HK-2 (cell line): ENCODE results near the gene PARD3.

ENCODE experiments used
- DNase-seq: peaks from one replicate; pipeline ENCODE4 v3.0.0-alpha.2; 2018; ENCODE audit not compliant: unreplicated experiment

The PARD3 gene

DNA sequence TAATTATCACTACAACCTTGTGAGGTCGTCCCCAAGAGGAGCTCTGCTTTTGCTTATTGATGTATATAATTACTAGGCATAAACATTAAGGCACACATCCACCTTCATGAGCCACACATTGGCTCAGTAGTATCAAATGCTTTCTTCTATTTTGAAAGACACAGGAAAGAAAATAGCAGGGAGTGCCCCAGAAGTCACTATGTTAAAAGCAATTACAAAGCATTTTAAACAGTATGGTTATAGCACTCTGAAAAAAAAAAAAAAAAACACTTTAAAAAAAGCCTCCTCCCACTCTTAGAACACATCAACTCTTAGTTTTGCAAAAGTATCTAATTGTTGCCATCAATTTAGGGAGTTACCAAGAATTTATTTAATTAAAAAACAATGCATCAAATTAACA lies 474.2 kb downstream of the PARD3 start:
- DNase-seq = no peak

DNA sequence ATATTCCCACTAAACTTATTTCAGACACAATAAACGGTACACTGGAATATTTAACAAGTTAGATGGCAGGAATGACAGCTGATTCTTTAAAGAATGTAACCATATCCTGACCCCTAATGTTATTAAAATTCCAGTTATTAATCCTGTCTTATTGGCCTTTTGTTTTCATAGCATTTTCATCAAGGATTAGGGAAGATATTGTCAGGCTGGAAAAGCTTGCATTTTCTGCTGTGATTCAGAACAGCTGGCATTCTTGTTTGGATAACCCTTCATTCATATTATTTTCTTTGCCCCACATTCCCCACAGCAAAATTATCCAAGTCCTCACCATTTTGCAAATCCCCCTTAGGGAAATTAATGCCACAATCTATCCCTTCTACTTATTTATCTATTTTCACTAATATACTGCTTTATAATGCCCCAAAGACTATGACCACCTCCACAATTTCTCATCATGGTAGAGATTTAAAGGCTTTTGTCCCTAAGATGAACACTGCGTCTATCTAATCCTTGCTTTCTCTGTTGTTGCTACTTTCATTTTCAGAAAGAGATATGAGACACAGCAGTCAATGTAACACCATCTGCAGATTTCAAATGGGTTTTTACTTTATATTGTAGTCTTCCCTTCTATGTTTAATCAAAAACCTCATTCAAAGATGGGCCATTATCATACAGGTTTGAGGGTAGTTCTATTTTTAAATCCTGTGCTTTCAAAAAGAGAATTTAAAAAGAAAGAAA lies 475.1 kb downstream of the PARD3 start:
- no peak for DNase-seq

DNA sequence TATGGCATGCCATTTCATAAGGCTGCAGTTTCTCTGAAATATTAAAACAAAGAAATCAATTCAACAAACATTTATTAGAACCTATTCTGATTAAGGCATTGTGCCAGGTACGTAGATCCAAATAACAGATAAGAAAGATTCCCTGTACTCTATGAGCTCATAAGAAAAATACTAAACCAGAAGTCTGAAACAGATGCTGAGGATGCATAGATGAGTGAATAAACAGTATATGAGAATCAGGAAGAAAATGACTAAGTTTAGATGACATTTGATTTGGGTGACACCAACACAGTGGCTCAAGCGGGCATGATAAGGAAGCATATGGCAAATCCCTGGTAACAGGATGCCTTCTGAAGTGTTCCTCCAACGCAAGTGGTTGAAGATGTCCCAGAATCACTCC lies 477.2 kb downstream of the PARD3 start:
- DNase-seq = no peak

DNA sequence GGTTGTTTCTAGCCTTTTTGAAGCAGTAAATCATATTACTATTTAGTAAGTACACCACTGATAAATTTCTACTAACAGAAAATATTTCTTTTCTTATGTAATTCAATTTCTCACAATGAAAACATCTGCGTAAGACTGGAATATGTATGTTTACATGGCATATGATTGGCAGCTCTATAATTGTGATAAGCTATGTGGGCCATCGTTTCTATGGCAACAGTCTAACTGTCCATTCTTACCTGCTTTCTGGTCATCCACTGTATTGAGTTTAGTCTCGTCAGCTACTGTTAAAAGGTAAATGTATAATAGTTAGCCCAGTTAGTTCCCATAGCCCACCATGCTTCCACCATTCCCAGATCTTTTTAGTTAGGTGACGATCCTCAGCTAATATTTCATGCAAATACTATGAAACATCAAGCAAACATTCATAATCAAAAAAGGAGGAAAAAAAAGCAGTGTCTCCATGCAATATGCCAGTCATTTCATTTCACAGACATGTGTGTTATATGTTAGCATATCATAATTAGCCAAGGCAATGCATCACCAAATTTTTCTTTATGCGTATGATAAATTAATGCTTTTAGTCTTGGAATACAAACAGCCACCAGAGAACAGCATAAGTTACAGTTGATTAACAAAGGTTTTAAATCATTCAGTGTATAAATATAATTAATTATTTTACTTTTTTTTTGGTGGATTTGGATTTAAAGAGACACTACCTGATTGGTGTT lies 479.0 kb downstream of the PARD3 start:
- no peak for DNase-seq

- DNase-seq = no peak
Observed at GRCh38 chr10:34334908-34335307, 480.2 kb downstream of the PARD3 start.

- DNase-seq = no peak
Observed at GRCh38 chr10:34333513-34333912, 481.6 kb downstream of the PARD3 start.

GRCh38 chr10:34327184-34327583 lies 487.9 kb downstream of the PARD3 start:
- no peak for DNase-seq

- no peak for DNase-seq
Observed at GRCh38 chr10:34323192-34323591, 491.9 kb downstream of the PARD3 start.

DNA sequence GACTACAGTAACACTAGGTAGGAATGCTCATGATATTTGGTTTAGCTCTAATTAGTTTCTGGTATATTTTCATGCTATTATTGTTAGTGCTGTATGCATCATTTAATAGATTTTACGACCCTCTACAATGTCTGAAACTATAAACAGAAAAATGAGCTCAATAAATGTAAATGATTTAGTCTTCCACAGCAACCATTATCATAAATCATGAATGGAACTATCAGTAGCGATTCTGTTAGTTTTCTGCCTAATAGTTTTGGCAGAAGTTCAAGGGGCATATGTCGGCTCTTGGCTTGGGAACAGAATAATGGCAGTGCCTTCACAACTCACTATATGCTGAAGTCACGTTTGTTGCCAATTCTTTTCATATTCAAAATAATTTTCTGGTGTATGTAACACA lies 494.8 kb downstream of the PARD3 start:
- DNase-seq = no peak

GRCh38 chr10:34319197-34319846 lies 495.8 kb downstream of the PARD3 start:
- DNase-seq = no peak

DNA sequence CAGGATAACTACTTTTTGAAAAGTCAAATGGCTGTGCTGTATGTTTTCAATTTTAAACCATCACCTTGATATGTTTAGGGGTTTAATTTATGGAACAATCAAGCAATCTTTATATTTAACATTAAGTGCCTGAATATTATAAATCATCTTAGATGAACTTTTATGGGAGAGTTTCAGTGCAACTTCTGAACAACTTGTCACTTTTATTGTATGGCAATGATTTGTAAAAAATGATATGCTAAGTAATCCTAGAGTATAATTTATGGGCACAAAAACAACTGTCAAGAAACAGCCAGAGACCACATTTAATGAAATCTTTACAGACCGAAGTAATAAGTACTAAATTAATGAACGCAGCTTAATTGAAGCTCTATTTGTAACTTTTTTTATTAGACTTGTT lies 498.9 kb downstream of the PARD3 start:
- no peak for DNase-seq

DNA sequence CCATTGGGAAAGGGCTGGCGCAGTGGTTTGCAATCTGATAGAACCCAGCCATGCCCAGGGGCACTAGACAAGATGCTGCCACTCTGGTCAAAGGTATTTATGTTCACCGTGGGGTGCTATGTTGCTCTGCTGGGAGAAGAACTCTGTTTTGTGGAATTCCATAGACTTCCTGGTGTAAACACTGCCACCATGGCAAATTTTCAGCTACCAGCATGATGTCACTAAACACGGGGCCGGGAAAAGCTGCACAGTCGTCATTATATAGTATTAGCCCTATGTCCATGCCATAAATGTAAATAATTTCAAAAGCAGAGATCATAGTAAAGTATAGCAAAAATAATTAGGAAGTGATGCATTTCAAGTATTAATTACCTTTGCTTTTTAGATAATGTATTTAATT lies 500.6 kb downstream of the PARD3 start:
- no peak for DNase-seq

DNA sequence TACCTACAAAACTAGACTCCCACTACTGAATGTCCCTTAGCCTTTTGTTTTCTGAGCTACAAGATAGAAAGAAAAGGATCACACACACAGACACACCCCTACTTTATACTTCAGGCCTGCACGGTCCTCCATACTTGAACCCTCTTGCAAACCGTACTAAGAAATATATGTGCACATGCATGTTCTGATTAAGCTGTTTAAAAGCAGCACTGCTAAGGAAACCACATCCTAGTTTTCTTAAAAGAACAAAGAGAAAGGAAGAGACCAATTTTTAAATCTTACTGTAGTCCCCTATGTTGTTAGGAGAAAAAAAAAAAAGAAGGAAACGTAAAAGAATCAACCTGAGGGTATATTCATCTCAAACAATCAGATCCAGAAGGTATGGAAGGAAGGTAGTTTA lies 501.2 kb downstream of the PARD3 start:
- no peak for DNase-seq

DNA sequence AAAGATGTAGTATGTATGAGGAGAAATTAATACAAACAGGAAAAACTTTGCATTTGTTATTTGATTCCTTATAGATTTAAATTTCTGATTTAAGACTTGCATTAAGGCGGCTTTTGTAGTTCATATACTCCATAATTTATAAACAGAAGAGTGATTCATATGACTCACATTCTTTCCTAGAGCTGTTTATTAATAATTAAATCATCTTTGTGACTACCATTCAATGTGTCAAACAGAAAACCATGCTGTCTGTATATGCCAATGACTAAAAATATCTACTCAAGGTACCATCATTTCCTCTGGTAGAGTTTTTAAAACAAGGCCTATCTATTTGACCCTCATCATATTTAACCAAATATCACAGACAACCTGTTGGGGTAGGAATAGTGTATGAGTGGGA lies 501.7 kb downstream of the PARD3 start:
- no peak for DNase-seq

- DNase-seq = no peak
Observed at GRCh38 chr10:34311679-34312078, 503.4 kb downstream of the PARD3 start.

- DNase-seq = no peak
Observed at GRCh38 chr10:34310234-34310633, 504.9 kb downstream of the PARD3 start.

GRCh38 chr10:34305189-34305588 lies 509.9 kb downstream of the PARD3 start:
- no peak for DNase-seq

DNA sequence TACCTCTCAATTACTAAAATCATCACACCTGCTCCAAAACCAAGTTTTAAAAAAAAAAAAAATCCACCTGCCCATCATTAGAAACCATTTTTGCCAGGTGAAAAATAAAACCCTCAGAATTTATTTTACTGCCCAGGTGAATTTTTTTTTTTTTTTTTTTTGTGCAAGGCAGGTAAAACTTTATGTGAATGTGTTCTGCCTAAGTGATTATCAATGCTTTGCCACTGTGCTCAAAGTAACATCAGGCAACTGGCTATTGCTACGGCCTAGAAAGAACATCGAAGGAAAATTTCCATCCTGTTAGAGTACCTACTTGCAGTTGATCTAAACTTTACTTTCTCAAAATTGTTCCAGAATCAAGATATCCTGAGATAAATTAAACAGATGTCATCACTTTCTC lies 512.1 kb downstream of the PARD3 start:
- no peak for DNase-seq

DNA sequence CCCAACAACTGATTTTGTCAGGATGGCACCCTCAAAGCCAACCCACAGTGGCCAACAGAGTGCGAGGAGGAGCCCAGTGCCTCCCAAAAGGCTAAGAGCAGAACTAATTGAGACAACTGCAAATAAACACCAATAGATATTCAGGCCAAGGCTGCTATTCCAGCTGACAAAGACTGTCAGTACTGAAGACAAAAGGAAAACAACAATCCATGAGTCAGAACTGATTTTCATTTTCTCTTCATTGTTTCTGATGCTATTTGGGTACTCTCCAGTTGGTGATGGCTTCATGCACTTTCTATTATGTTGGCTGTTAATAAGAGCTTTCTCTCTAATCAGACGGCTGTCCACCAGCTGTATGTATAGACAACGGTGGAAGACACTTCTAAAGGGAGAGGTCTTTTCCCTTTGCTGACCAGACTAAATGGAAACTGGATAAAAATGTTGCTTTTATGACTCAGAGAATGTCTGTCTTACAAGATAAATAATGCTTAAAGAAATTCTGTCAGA lies 515.9 kb downstream of the PARD3 start:
- DNase-seq = no peak

DNA sequence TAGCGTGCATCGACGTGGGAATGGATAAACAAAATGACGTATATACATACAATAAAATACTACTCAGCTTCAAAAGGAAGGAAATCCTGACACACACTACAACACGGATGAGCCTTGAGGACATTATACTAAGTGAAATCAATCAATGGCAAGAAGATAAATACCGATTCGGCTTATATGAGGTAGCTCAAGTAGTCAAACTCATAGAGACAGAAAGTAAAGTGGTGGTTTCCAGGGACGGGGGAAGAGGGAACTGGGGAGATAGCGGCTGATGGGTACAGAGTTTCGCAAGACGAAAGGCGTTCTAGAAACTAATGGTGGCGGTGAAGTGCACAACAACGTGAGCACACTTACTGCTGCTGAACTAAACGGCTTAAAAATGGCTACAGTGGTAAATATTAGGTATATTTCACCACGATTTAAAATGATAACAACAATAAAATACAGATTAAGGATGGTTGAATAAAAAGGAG lies 516.7 kb downstream of the PARD3 start:
- DNase-seq = no peak

- DNase-seq = no peak
Observed at GRCh38 chr10:34297541-34298345, 517.4 kb downstream of the PARD3 start.

- no peak for DNase-seq
Observed at GRCh38 chr10:34295142-34295548, 520.0 kb downstream of the PARD3 start.
